Testis (tissue), 2 donors: ENCODE results near the gene HSPA9.

ENCODE experiments used
- CTCF ChIP-seq, 3 experiments: fragments of 450-650 bp in 2 of 3; fragments of 200-600 bp in 1 of 3; sonication (generic) in 1 of 3; IDR thresholded peaks; one replicate each; pipeline ENCODE4 v1.5.1; 2016 to 2019; ENCODE audit warnings: antibody characterized with exemption in 3 of 3, mild to moderate bottlenecking in 2 of 3, moderate library complexity in 1 of 3
- POLR2A ChIP-seq: fragments of 450-650 bp; IDR thresholded peaks from one replicate; pipeline ENCODE4 v1.6.1; 2017; ENCODE audit warnings: antibody characterized with exemption, mild to moderate bottlenecking, moderate library complexity

GRCh38 chr5:138570871-138571270 is 4.3 kb downstream of the HSPA9 start:
- TF ChIP-seq CTCF (IDR thresholded peaks at IDR 0.05) = no peak
- TF ChIP-seq POLR2A = no peak
